ENCODE data around the gene PDPK1. TPM values are rescaled to one million over a fixed set of nuclear protein-coding genes. Genes with fewer than 3 reads are reported as not detected.

Gene PDPK1
- total RNA-seq, 1 donor from 2014 or later, result 22.4 TPM

GRCh38 chr16:2507052-2507659 is 30.7 kb upstream of the PDPK1 start:
- DNase-seq (ENCODE audit: low read depth), result no peak

GRCh38 chr16:2507665-2508064 is 30.2 kb upstream of the PDPK1 start:
- DNase-seq (ENCODE audit: low read depth), result no peak

GRCh38 chr16:2508722-2509400 is 29.0 kb upstream of the PDPK1 start:
- DNase-seq (ENCODE audit: low read depth), result no peak

DNA sequence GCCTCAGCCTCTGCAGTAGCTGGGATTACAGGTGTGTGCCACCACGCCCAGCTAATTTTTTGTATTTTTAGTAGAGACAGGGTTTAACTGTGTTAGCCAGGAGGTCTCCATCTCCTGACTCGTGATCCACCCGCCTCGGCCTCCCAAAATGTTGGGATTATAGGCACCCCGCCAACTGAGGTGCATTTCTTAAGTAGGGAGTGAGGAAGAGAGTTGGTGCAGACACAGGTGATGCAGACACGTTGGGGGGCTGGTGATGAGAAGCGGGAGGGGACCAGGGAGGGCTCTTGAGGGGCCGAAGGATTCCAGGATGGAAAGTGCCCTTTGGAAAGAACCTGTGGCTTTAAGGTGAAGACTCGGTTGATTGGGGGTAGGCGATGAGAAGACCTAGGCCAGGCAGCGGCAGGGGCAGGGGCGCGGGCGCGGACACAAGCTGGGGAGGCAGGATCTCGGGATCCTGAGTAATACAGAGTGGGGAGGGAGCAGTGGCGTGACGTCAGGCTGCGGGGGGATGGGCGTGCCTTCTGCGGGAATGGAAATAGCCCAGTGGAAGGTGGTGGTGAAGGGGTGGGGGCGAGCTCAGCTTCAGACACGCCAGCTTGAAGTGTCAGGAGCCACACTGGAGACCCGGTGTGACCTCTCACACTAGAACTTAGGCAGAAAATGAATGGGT is 26.6 kb upstream of the PDPK1 start:
- peak; percentile 58 for DNase-seq (ENCODE audit: low read depth)

DNA sequence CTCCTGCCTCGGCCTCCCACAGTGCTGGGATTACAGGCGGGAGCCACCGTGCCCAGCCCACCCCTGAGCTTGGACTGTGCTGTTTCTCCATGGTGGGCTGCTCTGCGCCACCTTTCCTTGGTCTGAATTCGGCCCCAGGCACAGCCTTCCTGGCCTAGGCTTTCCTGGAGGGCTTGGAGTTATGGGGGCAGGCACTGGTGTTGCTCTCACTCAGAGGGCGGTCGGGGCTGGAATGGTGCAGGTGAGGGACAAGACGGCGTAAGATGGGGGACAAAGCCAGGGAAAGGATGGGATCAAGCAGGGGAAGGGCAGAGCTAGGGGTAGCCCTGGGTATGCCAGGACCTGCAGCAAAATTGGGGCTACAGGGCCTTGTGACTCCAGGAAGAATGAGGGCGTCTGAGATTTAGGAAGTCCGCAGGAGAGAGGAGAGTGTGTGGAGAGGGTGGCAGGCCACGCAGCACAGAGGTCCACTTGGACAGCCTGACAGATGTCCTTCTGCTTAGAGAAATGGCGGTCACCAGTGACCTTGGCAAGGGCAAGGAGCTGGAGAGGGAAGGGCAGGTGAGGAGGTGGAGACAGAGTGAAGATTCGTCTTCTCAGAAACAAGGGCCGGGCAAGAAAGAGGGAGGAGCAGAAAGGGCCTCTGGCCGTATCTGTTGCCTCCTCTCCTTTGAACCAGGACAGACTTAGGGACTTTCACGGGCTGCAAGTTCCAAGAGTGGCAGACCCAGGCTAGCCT is 25.7 kb upstream of the PDPK1 start:
- DNase-seq (ENCODE audit: low read depth), result no peak

- DNase-seq (ENCODE audit: low read depth), result no peak
Measured at GRCh38 chr16:2512735-2513404, 25.0 kb upstream of the PDPK1 start.

- peak; percentile 87 for DNase-seq (ENCODE audit: low read depth)
Measured at GRCh38 chr16:2513405-2514332, 24.2 kb upstream of the PDPK1 start, which contains the start of gene ATP6V0C. TSS of gene ATP6V0C (plus strand) at chr16:2513952. CDS start at chr16:2514104, 152 bp downstream.

DNA sequence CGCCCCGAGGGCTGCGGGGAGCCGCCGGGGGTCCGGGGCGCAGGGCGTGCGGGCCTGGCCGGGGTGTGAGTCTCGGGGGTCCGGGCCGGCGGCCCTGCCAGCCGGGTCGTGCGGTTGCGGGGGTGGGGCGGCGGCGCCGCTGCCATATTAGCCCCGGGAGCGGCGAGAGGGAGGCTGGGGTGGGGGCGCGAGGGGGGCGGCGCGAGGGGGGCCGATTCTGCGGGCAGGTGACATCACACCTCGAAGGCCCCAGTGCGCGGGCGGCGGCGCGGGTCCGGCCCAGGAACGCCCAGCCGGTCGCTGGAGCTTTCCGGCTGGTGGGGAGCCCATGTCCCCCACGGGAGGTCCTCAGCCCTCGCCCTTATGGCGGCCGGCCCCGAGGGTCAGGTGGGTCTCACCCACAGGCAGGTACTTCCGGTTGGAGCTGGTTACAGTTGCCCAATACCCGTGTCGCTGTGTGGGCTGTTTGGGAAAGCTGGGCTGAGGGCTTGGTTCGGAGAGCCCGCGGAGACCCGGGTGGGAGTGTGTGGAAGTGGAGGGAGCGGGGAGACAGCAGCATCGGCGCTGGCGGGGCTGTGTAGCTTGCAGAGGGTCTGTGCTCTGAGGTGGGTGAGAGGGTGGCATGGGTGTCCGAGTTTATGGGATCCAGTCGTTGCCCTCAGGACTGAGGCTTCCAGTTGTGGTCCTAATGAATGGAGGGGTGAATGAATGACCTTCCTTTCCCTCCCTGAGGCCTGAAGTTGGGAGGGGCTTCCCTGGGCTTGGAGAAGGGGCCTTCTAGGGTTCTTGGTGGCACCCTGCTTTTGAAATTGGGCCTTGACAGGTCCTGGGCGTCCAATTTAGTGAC is 23.3 kb upstream of the PDPK1 start:
- no peak for DNase-seq (ENCODE audit: low read depth)

GRCh38 chr16:2515180-2515851 is 22.5 kb upstream of the PDPK1 start:
- peak; percentile 61 for DNase-seq (ENCODE audit: low read depth)

- no peak for DNase-seq (ENCODE audit: low read depth)
Measured at GRCh38 chr16:2516391-2517240, 21.2 kb upstream of the PDPK1 start.

GRCh38 chr16:2517954-2518605 is 19.7 kb upstream of the PDPK1 start:
- DNase-seq (ENCODE audit: low read depth), result no peak

DNA sequence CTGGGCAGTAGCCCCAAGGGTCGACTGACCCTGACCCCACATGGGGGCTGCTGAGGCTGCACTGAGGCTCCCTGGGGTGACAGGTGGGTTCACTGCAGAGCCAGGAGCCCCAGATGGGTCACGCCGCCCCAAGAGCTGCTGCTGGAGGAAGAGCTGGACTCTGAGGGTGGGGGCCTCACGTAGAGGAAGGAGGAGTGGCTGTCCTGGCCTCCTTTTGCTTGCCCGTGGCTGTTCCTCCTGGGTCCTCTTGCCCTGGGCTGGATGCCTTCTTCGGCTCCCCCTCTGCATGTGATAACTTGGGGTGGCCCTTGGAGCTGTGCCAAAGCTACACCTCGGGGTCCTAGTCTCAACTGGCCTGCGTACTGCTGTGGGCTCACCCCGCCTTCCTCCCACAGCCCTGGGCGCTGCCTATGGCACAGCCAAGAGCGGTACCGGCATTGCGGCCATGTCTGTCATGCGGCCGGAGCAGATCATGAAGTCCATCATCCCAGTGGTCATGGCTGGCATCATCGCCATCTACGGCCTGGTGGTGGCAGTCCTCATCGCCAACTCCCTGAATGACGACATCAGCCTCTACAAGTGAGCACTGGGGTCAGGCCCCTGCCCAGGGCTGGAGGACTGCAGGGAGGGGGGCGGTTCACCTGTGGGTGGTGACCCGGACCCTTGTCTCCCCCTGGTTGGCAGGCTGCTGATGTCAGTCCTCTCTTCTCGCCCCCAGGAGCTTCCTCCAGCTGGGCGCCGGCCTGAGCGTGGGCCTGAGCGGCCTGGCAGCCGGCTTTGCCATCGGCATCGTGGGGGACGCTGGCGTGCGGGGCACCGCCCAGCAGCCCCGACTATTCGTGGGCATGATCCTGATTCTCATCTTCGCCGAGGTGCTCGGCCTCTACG is 18.8 kb upstream of the PDPK1 start:
- no peak for DNase-seq (ENCODE audit: low read depth)

- no peak for DNase-seq (ENCODE audit: low read depth)
Measured at GRCh38 chr16:2519711-2520080, 18.1 kb upstream of the PDPK1 start.

- DNase-seq (ENCODE audit: low read depth), result peak; percentile 81
Measured at GRCh38 chr16:2520097-2520783, 17.6 kb upstream of the PDPK1 start, which contains the start of gene AMDHD2. TSS of gene AMDHD2 (plus strand) at chr16:2520371. CDS start at chr16:2520459, 88 bp downstream.

DNA sequence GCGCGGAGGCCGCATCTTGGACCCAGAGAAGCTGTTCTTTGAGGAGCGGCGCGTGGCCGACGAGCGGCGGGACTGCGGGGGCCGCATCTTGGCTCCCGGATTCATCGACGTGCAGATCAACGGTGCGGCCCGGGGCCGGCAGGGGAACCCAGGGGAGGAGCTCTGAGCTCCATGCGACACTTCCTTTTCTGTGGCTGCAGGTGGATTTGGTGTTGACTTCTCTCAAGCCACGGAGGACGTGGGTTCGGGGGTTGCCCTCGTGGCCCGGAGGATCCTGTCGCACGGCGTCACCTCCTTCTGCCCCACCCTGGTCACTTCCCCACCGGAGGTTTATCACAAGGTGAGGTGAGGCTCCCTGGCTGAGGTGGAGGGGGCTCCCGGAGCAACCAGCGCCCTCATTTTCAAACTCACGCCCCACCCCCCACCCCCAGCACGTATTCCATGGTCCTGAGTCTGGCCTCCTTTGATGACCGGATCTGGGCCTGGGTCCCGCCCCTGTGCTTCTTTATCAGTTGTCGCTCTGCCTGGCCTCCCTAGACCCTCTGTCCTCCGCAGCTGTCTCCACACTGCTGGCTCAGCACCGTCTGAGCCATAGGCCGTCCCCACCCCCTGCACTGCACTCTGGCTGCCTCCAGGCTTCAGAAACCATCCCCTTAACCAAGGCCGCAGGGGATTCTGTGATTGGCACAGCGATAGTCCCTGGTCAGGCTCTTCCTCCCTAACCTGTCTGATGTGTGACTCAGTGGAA is 16.9 kb upstream of the PDPK1 start:
- DNase-seq (ENCODE audit: low read depth), result no peak
